Fibroblast of the aortic adventitia (primary cell): ENCODE results near the gene PHF13. TPM values are rescaled to one million over a fixed set of nuclear protein-coding genes. Genes with fewer than 3 reads are reported as not detected.

Experiments used
- DNase-seq: peaks from one replicate; pipeline ENCODE4 v3.0.0-alpha.2; 2010; ENCODE audit warnings: low read depth
- H3K4me3 ChIP-seq: 2 replicates; pipeline ENCODE4 v1.5.1; 2011; ENCODE audit warnings: low read depth, mild to moderate bottlenecking, control low read depth, low read length, moderate library complexity
- total RNA-seq: library from RNA; depleted of rRNA; stranded (reverse); fragments of >200 nt; gene quantifications from 2 replicates; pipeline ENCODE4 v1.2.3, GENCODE V29; 2012; ENCODE audit warnings: low replicate concordance
- TF ChIP-seq, protein P1 (sequence below): IDR thresholded peaks from 2 replicates; pipeline ENCODE4 v1.5.1; 2011; ENCODE audit warnings: mild to moderate bottlenecking, low read length, control low read depth, inconsistent platforms; ENCODE audit not compliant: insufficient read depth

The PHF13 gene
- total RNA-seq, 1 donor: 14.7 TPM

DNA sequence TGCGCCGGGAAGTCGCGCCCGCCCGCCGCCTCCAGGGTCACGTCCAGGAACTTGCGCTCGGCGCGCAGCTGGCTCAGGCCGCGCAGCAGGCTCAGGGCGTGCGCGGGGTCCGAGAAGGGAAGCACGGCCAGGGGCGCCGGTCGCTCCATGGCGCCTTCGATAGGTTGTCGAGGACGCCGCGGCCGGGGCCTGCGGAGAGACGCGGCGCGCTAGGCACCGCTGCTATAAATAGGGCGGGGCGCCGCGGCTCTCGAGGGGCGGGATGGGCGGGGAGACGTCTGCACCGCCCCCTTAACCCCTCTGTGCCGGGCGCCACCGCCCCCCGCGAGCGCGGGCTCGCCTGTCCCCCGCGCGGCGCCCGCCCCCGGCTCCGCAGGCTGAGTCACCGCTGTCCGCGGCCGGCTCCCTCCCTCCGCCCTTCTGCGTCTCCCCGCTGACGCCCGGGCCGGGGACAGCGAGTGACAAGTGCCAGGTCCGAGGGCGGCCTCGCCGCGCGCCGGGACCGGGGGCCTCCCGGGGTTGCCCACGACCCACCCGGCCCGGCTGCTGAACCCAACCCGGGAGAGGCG is 10.8 kb upstream of the PHF13 start, which contains the start of gene KLHL21:
KLHL21 (minus strand) TSS at position 201 of the 569 bp plus-strand sequence; CDS start at position 149, 52 bp downstream.
- peak; percentile 82 for DNase-seq
- H3K4me3 ChIP-seq: peak within 1 kb of the TSS; percentile 99
- TF ChIP-seq, protein P1, sequence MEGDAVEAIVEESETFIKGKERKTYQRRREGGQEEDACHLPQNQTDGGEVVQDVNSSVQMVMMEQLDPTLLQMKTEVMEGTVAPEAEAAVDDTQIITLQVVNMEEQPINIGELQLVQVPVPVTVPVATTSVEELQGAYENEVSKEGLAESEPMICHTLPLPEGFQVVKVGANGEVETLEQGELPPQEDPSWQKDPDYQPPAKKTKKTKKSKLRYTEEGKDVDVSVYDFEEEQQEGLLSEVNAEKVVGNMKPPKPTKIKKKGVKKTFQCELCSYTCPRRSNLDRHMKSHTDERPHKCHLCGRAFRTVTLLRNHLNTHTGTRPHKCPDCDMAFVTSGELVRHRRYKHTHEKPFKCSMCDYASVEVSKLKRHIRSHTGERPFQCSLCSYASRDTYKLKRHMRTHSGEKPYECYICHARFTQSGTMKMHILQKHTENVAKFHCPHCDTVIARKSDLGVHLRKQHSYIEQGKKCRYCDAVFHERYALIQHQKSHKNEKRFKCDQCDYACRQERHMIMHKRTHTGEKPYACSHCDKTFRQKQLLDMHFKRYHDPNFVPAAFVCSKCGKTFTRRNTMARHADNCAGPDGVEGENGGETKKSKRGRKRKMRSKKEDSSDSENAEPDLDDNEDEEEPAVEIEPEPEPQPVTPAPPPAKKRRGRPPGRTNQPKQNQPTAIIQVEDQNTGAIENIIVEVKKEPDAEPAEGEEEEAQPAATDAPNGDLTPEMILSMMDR: no peak

DNA sequence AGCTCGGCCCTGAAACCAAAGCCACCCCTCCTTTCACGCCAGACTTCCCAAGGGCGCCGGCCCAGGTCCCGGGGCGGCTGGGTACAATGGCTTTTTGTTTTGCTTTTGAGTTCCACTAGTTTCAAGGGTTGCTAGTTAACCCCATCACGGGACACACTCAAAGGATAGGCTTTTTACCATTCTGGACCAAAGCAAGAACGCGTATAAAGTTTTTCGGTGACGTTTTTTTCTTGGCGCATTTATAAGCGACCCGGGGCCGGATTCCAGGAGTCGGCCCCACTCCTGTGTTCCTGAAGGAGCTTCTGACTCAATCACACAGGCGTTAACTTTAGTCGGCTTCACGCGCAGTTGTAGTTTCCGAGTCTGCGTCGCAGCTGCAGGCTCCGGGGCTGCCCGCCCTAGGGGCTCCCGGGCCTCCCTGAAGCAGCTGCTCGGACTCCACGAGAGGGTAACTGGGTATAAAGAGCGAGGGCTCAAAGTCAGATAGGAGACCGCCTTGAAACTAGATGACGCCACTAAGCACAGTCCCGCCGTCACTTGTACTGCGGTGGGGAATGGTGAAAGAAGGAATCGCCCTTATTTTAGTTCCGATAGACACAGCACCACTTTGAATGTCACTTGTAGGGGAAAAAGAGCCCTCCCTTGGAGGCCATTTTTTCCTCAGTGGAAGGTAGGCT is 10.2 kb upstream of the PHF13 start:
- DNase-seq: peak; percentile 88
- TF ChIP-seq, protein P1: no peak
- H3K4me3 ChIP-seq: peak overlapping the region; percentile 63

DNA sequence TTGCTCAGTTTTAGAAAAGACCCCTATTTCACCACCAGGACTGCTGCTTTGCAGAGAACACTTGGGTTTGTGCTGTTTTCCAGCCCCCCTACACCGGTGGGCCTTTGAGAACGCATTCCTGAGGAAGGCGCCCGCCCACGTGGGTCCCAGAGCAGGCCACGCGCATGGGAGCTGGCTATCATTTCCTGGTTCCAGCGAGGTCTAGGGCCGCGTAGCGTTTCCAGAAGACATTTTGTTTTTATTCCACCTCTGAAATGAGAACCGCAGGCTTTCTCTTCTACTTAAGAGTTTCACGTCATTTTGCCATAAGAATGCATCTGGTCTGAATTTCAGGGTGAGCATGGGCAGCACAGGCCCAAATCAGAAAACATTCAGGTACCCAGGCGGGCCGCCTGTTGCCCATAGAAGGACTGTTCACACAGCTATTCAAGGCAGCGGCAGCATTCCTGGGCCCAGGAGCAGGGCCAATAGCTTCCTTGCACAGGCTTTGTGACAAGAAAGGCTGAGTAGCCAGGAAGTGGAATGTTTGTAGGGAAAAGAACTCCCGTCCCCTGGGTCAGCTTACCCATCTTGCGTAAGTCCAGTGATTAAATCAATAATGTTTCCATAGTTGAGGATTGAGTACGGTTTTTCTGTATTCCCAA is 9.5 kb upstream of the PHF13 start:
- H3K4me3 ChIP-seq: peak overlapping the region; percentile 63
- peak; percentile 91 for DNase-seq
- TF ChIP-seq, protein P1: peak; percentile 22

DNA sequence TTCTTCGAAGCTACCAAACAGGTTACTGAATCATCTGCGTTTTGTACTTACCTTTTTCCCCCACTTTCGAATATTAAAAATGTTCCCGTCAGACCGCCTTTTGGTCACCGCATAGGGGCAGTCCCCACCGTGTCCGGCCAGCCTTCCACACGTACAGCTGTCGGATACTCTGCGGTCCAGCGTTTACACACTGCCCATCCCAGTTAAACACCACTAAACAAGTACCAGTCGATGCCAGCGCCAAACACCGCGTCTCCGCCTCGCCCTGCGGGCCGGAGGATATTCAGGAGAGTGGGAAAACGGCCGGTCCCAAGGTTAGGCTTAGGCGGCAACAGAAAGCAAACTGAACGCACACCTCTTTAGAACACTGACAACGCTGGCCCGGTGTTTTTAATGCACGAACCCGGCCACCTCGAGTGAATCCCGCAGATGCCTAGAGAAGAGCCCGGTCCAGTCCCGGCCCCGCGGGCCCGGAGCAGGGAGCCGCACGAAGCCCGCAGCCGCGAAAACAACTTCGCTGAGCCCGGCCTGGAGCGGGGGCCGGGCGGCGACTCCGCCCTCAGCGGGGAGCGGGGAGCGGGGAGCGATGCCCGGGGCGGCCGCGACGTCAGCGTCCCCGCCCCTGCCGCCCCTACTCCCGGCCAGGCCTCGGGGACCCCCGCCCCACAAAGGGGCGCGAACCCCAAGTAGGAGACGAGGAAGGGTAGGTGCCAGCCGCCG is 730 bp upstream of the PHF13 start:
- DNase-seq: peak; percentile 39
- TF ChIP-seq, protein P1: no peak
- H3K4me3 ChIP-seq: peak overlapping the region; percentile 83

DNA sequence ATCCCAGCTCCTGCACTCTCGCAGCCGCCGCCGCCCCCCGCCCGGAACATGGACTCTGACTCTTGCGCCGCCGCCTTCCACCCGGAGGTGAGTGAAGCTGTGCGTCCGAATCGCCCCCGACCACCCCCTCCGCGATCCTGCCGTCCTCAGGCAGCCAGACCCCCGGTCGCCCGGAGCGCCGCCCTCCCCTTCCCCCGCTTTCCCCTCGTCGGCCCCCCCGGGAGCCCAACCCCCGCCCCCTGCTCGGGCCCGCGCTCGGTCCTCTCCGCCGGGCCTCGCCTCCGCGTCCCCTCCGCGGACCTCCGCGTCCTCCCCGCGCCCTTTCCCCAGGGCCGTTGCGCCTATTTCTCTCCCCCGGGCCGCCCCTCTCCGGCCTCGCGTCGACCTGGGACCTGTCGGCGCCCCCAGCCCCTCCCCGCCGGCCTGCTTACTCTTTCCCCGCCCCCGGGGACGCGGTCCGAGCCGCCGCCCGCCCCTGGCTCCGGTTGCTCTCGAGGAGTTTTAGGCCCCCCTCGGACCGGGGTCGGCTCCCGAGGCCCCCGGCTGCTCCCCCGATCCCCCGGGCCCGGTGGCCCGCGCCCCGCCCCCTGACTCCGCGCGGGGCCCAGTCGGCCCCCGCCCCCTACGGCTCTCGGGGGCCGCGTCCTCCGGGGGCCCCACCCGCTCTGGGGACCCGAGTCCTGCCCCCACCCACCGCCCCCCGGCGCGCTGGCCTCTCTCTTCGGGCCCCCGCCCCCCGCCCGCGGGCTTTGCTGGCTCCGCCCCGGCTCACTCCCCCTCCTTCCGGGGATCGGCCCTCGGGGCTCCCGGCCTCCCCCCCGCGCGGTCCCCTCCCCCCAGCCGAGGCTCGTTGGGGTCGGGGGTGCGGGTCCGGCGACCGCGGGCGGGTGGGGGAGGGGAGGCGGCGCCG is 743 bp downstream of the PHF13 start:
- DNase-seq: no peak
- TF ChIP-seq, protein P1: no peak
- peak overlapping the region; percentile 81 for H3K4me3 ChIP-seq
